K562 (cell line): ENCODE results near the gene TGM1. TPM values are rescaled to one million over a fixed set of nuclear protein-coding genes. Genes with fewer than 3 reads are reported as not detected.

Experiments
- BHLHE40 ChIP-seq: IDR thresholded peaks from 2 replicates; pipeline ENCODE4 v1.6.1; 2011; ENCODE audit warnings: low read length, improper control_type of control experiment
- BMI1 ChIP-seq: fragments of 150-350 bp; IDR thresholded peaks from 2 replicates; pipeline ENCODE4 v1.6.1; 2014; ENCODE audit warnings: low read length
- EGR1 ChIP-seq: fragments of 450-650 bp; conservative IDR thresholded peaks from 2 replicates; pipeline ENCODE4 v1.6.1; 2017; ENCODE audit warnings: mild to moderate bottlenecking
- HDAC1 ChIP-seq, 2 experiments: fragments of 450-650 bp; IDR thresholded peaks; 2 replicates each; pipeline ENCODE4 v1.6.1; 2016 to 2017; ENCODE audit warnings: inconsistent platforms in 1 of 2, mild to moderate bottlenecking in 1 of 2, moderate library complexity in 1 of 2
- LARP7 ChIP-seq: fragments of 450-650 bp; IDR thresholded peaks from 2 replicates; pipeline ENCODE4 v1.6.1; 2016
- ZBTB40 ChIP-seq, 2 experiments: fragments of 450-650 bp in 1 of 2; sonication (generic) in 1 of 2; formaldehyde crosslinking in 1 of 2; IDR thresholded peaks; 2 replicates each; pipeline versions ENCODE4 v1.7.1 to v1.9.0; 2016 to 2022; ENCODE audit warnings: inconsistent platforms in 1 of 2, mild to moderate bottlenecking in 1 of 2, missing genetic modification reagents in 1 of 2
- ZBTB5 ChIP-seq: fragments of 450-650 bp; IDR thresholded peaks from 2 replicates; pipeline ENCODE4 v1.6.1; 2017; ENCODE audit warnings: antibody characterized with exemption
- ZNF224 ChIP-seq: sonication (generic); formaldehyde crosslinking; IDR thresholded peaks from 2 replicates; pipeline ENCODE4 v1.8.0; 2022; ENCODE audit warnings: mild to moderate bottlenecking, missing genetic modification reagents
- polyA plus RNA-seq, 8 experiments: library from polyadenylated mRNA; depleted of rRNA in 4 of 8; stranded (reverse) in 5 of 8; unstranded in 3 of 8; fragments of >200 nt; fragmentation: Nextera tagmentation in 2 of 8; fragmentation: Illumina TruSeq in 1 of 8; extraction: Ambion mirVana in 2 of 8; extraction: Trizol in 1 of 8; gene quantifications; 2 replicates each; pipeline versions ENCODE4 v1.2.1 to v1.2.3, GENCODE V29; 2011 to 2014; ENCODE audit warnings: inconsistent platforms in 1 of 8, missing spikeins in 1 of 8
- total RNA-seq, 7 experiments: library from RNA; depleted of rRNA in 6 of 7; stranded (reverse); fragments of >200 nt in 6 of 7; fragmentation: Illumina TruSeq in 2 of 7; extraction: Trizol in 2 of 7; gene quantifications; 2 replicates each; pipeline versions ENCODE4 v1.2.1 to v1.2.3, GENCODE V29; 2011 to 2021; ENCODE audit warnings: low replicate concordance in 1 of 7
- TF ChIP-seq, protein P1 (sequence below): fragments of 250-450 bp; sonication (Bioruptor Pico); IDR thresholded peaks from 2 replicates; pipeline ENCODE4 v1.4.0; 2020

TGM1 gene
- total and polyA plus RNA-seq, 9 of the 15 experiments (the other 6 are each of a cell fraction or from before 2014, with no cell fraction given): 0.13 to 4.4 (median 0.88) TPM

DNA sequence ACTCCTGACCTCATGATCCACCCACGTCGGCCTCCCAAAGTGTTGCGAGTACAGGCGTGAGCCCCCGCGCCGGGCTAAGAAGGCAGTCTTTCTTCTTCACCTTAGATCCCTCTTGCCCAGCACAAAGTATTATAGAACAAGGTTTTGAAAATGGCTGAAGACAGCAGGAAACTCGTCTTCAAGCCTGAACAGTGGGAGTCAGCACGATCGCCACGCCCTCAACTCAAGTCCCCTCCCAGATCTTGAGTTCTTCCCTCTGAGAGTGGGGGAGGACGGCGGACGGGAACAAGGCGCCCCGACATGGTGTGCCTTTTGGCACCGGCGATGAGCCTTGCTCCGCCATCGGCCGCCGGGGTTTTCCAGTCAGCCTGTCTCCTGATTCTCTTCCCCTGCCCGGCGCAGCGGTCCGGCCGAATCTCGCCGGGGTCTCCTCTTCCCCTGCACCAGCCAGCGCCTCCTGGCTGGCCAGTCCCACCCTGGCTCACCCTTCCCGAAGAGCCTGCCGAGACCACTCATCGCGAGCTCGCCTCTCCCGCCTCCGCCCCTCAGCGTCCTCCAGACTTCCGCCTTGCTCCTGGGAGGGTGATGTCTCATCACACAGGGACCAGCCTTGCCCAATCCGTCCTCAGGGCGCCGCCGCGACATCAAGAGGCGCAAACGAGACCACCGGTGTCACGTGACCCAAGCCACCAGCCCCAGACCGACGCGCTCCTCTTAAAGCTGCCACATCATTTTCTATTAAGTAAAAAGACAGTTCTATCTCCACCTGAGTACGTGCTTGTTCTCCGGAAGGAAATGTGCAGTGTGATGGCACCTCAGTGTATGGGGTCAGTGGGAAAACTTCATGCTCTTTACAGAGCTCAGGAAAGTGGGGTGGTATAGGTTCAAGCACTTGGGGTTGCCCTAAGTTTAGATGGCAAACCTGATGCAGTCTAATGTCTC, 49.8 kb downstream of the TGM1 start, which contains the start of gene CHMP4A (continued):
- TF ChIP-seq, protein P1, sequence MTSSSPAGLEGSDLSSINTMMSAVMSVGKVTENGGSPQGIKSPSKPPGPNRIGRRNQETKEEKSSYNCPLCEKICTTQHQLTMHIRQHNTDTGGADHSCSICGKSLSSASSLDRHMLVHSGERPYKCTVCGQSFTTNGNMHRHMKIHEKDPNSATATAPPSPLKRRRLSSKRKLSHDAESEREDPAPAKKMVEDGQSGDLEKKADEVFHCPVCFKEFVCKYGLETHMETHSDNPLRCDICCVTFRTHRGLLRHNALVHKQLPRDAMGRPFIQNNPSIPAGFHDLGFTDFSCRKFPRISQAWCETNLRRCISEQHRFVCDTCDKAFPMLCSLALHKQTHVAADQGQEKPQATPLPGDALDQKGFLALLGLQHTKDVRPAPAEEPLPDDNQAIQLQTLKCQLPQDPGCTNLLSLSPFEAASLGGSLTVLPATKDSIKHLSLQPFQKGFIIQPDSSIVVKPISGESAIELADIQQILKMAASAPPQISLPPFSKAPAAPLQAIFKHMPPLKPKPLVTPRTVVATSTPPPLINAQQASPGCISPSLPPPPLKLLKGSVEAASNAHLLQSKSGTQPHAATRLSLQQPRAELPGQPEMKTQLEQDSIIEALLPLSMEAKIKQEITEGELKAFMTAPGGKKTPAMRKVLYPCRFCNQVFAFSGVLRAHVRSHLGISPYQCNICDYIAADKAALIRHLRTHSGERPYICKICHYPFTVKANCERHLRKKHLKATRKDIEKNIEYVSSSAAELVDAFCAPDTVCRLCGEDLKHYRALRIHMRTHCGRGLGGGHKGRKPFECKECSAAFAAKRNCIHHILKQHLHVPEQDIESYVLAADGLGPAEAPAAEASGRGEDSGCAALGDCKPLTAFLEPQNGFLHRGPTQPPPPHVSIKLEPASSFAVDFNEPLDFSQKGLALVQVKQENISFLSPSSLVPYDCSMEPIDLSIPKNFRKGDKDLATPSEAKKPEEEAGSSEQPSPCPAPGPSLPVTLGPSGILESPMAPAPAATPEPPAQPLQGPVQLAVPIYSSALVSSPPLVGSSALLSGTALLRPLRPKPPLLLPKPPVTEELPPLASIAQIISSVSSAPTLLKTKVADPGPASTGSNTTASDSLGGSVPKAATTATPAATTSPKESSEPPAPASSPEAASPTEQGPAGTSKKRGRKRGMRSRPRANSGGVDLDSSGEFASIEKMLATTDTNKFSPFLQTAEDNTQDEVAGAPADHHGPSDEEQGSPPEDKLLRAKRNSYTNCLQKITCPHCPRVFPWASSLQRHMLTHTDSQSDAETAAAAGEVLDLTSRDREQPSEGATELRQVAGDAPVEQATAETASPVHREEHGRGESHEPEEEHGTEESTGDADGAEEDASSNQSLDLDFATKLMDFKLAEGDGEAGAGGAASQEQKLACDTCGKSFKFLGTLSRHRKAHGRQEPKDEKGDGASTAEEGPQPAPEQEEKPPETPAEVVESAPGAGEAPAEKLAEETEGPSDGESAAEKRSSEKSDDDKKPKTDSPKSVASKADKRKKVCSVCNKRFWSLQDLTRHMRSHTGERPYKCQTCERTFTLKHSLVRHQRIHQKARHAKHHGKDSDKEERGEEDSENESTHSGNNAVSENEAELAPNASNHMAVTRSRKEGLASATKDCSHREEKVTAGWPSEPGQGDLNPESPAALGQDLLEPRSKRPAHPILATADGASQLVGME (CRISPR knock-in tag): no peak
- TF ChIP-seq LARP7: no peak
- TF ChIP-seq EGR1: peak; percentile 69
- no peak for TF ChIP-seq BMI1
- TF ChIP-seq ZBTB40 (IDR thresholded peaks at IDR 0.05): no peak
- no peak for TF ChIP-seq ZBTB40 (CRISPR knock-in tag; IDR thresholded peaks at IDR 0.05)
- TF ChIP-seq ZNF224 (CRISPR knock-in tag): no peak
- no peak for TF ChIP-seq ZBTB5
- peak; percentile 96 for TF ChIP-seq BHLHE40
- peak in 1 of 2 experiments; percentile 88; a peak in 2 of 4 replicates for TF ChIP-seq HDAC1 (IDR thresholded peaks at IDR 0.05)
